HG03442 (cell line): Measurements from ENCODE around the gene POU2F2.
"Not testable (repeated sequence)": the region's sequence is repeated elsewhere in the genome, so short reads cannot be mapped to it uniquely, and the experiment has no call there.

Source experiments
- ATAC-seq: cut with Tn5 transposase; IDR thresholded peaks from one replicate; pipeline ENCODE4 v1.9.1; 2021; ENCODE audit warnings: mild to moderate bottlenecking, moderate library complexity; ENCODE audit not compliant: unreplicated experiment

The POU2F2 gene

DNA sequence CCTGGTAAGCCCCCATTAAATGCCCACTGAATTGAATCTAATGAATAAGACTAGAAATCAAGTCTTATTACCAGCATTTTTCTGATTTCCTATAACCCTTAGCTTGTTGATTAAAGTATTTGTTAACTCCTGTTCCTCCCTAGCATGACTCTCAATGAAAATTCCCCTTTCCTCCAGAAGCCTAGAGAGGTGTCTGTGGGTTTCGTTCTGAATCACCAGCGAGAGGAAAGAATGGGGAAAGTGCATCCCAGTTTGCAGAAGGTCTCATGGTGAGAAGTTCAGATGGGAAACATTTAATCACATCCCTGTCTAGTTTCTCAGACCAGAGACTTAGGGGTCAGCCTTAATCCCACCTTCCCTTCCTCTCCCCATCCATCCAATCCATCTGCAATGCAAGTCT, 26.9 kb downstream of the POU2F2 start:
- ATAC-seq, result no peak

GRCh38 chr19:42102877-42103276, 29.4 kb downstream of the POU2F2 start:
- ATAC-seq, result no peak

DNA sequence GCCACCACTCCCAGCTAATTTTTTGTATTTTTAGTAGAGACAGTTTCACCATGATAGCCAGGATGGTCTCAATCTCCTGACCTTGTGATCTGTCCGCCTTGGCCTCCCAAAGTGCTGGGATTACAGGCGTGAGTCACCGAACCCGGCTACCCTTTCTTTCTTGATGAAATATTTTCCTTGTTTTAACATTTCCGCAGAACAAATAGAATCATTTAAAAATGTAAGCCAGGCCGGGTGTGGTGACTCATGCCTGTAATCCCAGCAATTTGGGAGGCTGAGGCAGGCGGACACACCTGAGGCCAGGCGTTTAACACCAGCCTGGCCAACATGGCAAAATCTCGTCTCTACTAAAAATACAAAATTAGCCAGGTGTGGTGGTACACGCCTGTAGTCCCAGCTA, 32.0 kb downstream of the POU2F2 start:
- ATAC-seq, result not testable (repeated sequence)

- ATAC-seq, result no peak
These were observed 32.8 kb downstream of the POU2F2 start for GRCh38 chr19:42099336-42099925.

DNA sequence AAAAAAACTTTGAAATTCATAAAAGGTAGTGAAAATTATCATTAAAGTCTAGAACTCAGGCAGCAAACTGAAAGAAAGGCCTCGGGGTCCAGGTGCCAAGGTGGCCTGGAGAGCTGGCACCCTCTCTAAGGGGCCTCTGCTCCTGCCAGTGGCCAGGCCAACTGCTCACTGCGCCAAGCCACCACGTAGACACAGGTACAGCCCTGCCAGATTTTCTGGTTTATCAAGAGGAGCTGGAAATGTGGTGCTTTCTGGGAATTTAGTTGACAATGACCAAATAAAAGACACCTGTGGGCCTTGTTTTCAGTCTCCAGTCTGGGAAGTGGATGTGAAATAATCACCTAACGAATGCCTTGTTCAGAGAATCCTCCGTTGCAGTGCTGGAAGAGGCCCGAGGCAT, 33.5 kb downstream of the POU2F2 start:
- ATAC-seq, result no peak

DNA sequence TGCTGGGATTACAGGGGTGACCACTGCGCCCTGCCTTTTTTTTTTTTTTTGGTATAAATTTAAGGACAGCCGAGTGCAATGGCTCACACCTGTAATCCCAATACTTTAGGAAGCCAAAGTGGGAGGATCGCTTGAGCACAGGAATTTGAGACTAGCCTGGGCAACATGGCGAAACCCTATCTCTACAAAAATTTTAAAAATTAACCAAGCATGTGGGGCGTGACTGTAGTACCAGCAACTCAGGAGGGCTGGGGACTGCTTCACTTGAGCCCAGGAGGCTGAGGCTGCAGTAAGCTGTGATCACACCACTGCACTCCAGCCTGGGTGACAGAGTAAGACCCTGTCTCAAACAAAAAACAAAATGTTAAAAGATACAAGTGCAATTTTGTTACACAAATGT, 34.8 kb downstream of the POU2F2 start:
- ATAC-seq, result no peak

GRCh38 chr19:42096255-42096837, 35.9 kb downstream of the POU2F2 start:
- ATAC-seq, result no peak

GRCh38 chr19:42095814-42096230, 36.4 kb downstream of the POU2F2 start:
- ATAC-seq, result no peak

DNA sequence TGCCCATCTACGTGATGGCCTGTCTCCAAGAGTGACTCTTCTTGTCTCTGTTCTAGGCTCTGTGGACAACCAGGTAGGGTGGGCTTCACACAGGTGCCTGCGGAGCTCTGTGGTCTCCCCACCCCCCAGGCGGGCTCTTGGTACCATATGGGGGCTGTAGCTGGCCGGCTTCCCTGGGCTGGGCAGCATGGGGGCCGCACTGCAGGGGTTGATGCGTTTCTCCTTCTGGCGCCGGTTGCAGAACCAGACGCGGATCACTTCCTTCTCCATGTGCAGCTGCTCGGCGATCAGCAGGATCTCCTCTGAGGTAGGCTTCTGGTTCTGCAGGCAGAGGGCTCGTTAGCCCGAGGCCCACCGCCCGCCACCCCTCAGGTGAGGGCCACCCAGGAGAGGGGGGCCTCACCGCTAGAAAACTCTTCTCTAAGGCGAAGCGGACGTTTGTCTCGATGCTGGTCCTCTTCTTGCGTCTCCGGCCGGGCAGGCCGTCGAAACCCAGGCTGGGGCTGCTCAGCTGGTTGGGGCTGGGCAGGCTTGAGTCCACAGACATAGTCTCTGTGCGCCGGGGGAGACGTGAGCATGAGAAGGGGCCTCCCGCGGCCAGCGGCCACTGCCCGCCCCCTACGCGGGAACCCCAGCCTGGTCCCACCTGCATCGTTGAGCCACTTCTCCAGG, 37.0 kb downstream of the POU2F2 start:
- no peak for ATAC-seq

- ATAC-seq, result no peak
These were observed 38.3 kb downstream of the POU2F2 start for GRCh38 chr19:42093926-42094325.

- no peak for ATAC-seq
These were observed 38.7 kb downstream of the POU2F2 start for GRCh38 chr19:42093505-42093904.

- no peak for ATAC-seq
These were observed 39.9 kb downstream of the POU2F2 start for GRCh38 chr19:42092350-42092749.

- ATAC-seq, result no peak
These were observed 40.5 kb downstream of the POU2F2 start for GRCh38 chr19:42091742-42092141.

GRCh38 chr19:42091300-42091699, 40.9 kb downstream of the POU2F2 start:
- no peak for ATAC-seq

DNA sequence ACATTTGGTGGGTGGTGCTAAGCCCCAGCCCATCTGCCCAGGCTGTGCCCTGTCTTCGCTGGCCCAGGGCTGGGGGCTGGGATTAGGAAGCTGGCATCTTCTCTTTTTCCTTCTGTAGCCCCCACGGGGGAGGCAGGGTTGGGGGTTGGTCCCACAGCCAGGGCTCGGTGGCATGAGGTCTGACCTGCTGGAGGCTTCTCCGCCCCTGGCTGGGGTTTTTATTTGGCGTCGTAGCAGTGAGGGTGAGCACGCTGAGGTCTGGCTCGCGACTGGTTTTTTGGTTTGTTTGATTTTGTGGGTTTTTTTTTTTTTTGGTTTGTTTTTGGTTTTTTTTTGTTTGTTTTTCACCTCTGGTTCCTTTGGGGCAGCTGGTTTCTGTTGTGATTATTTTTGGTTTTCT, 41.6 kb downstream of the POU2F2 start:
- no peak for ATAC-seq

DNA sequence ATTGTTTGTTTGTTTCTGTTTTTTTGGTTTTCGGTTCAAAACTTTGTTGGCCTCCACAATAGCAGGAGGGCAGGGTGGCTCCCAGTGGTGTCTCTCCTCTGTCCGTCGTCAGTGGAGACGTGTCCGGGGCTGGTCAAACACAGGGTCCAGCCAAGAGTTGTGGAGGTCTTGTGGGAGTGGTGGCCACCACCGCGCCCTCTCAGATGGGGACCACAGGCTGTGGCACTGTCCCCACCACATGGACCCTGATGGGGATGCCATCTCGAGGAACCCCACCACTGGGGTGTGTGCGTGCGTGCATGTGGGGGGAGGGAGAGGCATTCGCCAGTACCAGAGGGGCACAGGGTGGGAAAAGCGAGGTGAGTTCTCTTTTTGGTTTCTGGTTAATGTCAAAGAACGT, 42.5 kb downstream of the POU2F2 start:
- no peak for ATAC-seq

DNA sequence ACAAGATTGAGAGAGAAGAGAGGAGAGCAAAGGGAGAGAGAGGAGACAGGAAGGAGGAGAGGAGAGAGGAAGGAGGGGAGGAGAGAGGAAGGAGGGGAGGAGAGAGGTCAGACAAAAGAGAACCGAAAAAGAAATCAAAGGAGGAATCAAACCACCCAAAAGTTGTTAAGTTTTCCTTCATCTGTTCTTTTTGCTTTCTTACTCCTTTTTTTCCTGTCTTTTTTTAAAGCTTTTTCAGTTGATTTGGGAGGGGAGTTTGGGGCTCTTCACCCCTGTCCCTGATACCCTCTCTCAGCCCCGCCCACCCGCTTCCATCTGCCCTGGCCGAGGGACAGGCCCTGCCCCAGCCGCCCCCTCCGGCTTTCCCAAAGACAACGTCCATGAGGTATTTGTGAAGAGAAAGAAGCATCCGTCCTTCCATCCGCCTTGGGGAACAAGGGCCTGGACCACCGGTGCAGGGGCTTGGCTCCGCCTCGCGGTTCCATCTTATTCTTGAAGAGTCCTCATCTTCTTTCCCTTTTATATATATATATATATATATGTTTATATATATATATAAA, 43.0 kb downstream of the POU2F2 start:
- no peak for ATAC-seq

- no peak for ATAC-seq
These were observed 43.6 kb downstream of the POU2F2 start for GRCh38 chr19:42088471-42089190.

- no peak for ATAC-seq
These were observed 45.3 kb downstream of the POU2F2 start for GRCh38 chr19:42086770-42087550.

DNA sequence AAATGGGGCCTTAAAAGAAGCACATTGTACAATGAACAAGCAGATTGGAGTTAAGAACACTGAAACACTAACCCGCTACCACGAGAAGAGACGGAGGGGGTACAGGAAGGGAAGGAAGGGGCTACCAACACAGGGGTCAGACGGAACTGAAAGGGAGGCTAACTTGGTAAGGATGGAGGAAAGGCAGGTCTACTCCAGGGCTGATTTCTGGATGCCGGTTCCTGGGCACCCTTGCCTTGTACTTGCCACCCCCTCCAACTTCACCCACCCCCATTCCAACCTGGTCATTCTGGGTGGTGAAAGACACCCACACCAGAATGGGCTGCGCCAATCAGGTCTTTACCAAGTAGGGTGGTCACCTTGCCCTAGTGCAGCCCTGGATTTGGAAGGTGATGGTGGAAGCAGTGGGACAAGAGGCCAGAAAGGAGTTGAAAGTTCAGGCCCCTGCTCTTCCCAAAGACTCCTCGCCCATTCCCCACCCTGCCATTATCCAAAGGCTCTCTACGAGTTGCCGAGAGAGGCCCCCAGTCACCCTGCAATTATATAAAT, 46.0 kb downstream of the POU2F2 start:
- no peak for ATAC-seq
